ENCODE measurements around the gene GRN.

DNA sequence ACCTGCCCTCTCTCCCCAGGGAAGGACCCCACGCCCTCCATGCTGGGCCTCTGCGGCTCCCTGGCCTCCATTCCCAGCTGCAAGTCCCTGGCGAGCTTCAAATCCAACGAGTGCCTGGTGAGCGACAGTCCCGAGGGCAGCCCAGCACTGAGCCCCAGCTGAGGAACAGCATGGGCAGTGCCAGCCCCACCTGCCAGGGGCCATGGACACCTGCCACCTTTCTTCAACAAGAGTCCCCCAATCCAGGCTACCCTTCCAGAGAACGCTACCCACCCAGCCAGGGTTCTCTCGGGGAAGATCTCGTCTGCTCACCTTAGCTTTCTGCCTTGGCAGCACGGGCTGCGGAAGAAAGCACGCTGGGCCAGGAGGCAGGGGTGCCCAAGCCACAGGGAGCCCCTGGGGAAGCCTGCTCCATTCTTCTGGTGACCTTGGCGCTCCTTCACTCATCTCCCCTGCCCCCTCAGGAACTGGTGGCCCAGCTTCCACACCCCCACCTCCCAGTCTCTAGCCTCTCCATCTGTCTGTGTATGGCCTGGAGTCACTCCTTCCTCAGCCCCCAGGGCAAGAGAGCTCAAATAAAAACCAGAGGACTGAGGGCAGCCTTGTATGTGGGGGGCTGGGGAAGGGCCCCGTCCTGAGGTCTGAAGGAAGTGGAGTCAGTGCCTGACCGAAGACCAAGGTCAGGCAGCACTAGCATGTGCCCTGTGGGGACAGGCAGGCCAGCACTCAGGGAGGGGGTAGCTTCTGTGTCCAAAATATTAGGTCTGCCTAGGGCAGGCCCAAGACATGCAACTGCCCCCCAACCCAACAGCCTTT, 26.8 kb upstream of the GRN start:
- TF ChIP-seq, protein P1, sequence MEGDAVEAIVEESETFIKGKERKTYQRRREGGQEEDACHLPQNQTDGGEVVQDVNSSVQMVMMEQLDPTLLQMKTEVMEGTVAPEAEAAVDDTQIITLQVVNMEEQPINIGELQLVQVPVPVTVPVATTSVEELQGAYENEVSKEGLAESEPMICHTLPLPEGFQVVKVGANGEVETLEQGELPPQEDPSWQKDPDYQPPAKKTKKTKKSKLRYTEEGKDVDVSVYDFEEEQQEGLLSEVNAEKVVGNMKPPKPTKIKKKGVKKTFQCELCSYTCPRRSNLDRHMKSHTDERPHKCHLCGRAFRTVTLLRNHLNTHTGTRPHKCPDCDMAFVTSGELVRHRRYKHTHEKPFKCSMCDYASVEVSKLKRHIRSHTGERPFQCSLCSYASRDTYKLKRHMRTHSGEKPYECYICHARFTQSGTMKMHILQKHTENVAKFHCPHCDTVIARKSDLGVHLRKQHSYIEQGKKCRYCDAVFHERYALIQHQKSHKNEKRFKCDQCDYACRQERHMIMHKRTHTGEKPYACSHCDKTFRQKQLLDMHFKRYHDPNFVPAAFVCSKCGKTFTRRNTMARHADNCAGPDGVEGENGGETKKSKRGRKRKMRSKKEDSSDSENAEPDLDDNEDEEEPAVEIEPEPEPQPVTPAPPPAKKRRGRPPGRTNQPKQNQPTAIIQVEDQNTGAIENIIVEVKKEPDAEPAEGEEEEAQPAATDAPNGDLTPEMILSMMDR (IDR thresholded peaks at IDR 0.05): no peak
- TF ChIP-seq EP300 (IDR thresholded peaks at IDR 0.05) (no peak), POLR2A (IDR thresholded peaks at IDR 0.05) (no peak)
